HEK293 (cell line): ENCODE data around the gene C14orf119.
A peak's percentile ranks its signal among the peaks of the same experiment; 100 is the strongest.

Experiments used
- CTCF ChIA-PET: fragments of 350-600 bp; formaldehyde crosslinking; extraction: SDS; loops from one replicate; lab custom pipeline; 2021; ENCODE audit warnings: antibody characterized with exemption; lab: Yijun Ruan, JAX
- POLR2A ChIA-PET: fragments of 300-600 bp; formaldehyde crosslinking; extraction: SDS; loops from one replicate; lab custom pipeline; 2020; ENCODE audit warnings: antibody characterized with exemption, inconsistent platforms; lab: Yijun Ruan, JAX
- H3K27ac ChIP-seq: fragments of 200-500 bp; sonication (Bioruptor generic); 2 replicates; pipeline ENCODE4 v1.5.1; 2014; ENCODE audit warnings: low read depth, low read length, control low read depth, inconsistent platforms; ENCODE audit errors: extremely low read depth
- H3K36me3 ChIP-seq, 2 experiments: fragments of 200-500 bp in 1 of 2; sonication (Bioruptor generic) in 1 of 2; 1 replicate in 1 of 2; 2 replicates in 1 of 2; pipeline ENCODE4 v1.5.1; 2014 to 2017; ENCODE audit warnings: inconsistent platforms in 2 of 2, low read length in 2 of 2; ENCODE audit not compliant: control insufficient read depth in 2 of 2, insufficient read depth in 1 of 2
- H3K4me1 ChIP-seq: fragments of 200-500 bp; sonication (Bioruptor generic); 2 replicates; pipeline ENCODE4 v1.5.1; 2014; ENCODE audit warnings: mild to moderate bottlenecking, low read length, inconsistent platforms; ENCODE audit not compliant: control insufficient read depth, insufficient read depth
- H3K4me3 ChIP-seq: 2 replicates; pipeline ENCODE4 v1.5.1; 2011; ENCODE audit warnings: low read depth, mild to moderate bottlenecking, control low read depth, low read length, moderate library complexity
- H3K9me3 ChIP-seq: fragments of 200-500 bp; sonication (Bioruptor generic); 2 replicates; pipeline ENCODE4 v1.5.1; 2014; ENCODE audit warnings: low read depth, low read length, inconsistent platforms; ENCODE audit not compliant: control insufficient read depth, insufficient read depth
- BCL6B ChIP-seq: fragments of 450-650 bp; formaldehyde crosslinking; IDR thresholded peaks from 2 replicates; pipeline ENCODE4 v1.5.1; 2017; ENCODE audit warnings: missing biosample characterization, missing genetic modification characterization
- EGR2 ChIP-seq: fragments of 450-650 bp; formaldehyde crosslinking; IDR thresholded peaks from 2 replicates; pipeline ENCODE4 v1.5.1; 2016; ENCODE audit warnings: low read depth, missing biosample characterization, missing genetic modification characterization
- GFI1B ChIP-seq: fragments of 450-650 bp; formaldehyde crosslinking; IDR thresholded peaks from 2 replicates; pipeline ENCODE4 v1.5.1; 2016; ENCODE audit warnings: missing biosample characterization, missing genetic modification characterization
- KLF1 ChIP-seq: fragments of 450-650 bp; formaldehyde crosslinking; IDR thresholded peaks from 2 replicates; pipeline ENCODE4 v1.5.1; 2016; ENCODE audit warnings: missing biosample characterization, missing genetic modification characterization
- ZFHX2 ChIP-seq: fragments of 450-650 bp; formaldehyde crosslinking; conservative IDR thresholded peaks from 2 replicates; pipeline ENCODE4 v1.5.1; 2016; ENCODE audit warnings: missing biosample characterization, missing genetic modification characterization
- ZNF10 ChIP-seq: fragments of 450-650 bp; formaldehyde crosslinking; IDR thresholded peaks from 2 replicates; pipeline ENCODE4 v1.5.1; 2017; ENCODE audit warnings: missing biosample characterization, missing genetic modification characterization
- ZNF133 ChIP-seq: fragments of 450-650 bp; formaldehyde crosslinking; IDR thresholded peaks from 2 replicates; pipeline ENCODE4 v1.5.1; 2016; ENCODE audit warnings: missing biosample characterization, missing genetic modification characterization
- ZNF138 ChIP-seq: fragments of 450-650 bp; formaldehyde crosslinking; IDR thresholded peaks from 2 replicates; pipeline ENCODE4 v1.5.1; 2016; ENCODE audit warnings: missing biosample characterization, missing genetic modification characterization, borderline replicate concordance
- ZNF2 ChIP-seq: fragments of 450-650 bp; formaldehyde crosslinking; IDR thresholded peaks from 2 replicates; pipeline ENCODE4 v1.5.1; 2016; ENCODE audit warnings: missing biosample characterization, missing genetic modification characterization
- ZNF37A ChIP-seq: fragments of 450-650 bp; IDR thresholded peaks from 2 replicates; pipeline ENCODE4 v1.5.1; 2018; ENCODE audit warnings: missing biosample characterization, missing genetic modification characterization
- ZNF530 ChIP-seq: fragments of 450-650 bp; formaldehyde crosslinking; IDR thresholded peaks from 2 replicates; pipeline ENCODE4 v1.5.1; 2016; ENCODE audit warnings: low read depth, missing biosample characterization, missing genetic modification characterization
- ZNF76 ChIP-seq: fragments of 450-650 bp; formaldehyde crosslinking; IDR thresholded peaks from 2 replicates; pipeline ENCODE4; 2016; ENCODE audit warnings: low read depth, missing biosample characterization, missing genetic modification characterization, borderline replicate concordance
- ZSCAN23 ChIP-seq: fragments of 450-650 bp; formaldehyde crosslinking; IDR thresholded peaks from 2 replicates; pipeline ENCODE4 v1.5.1; 2016; ENCODE audit warnings: missing biosample characterization, missing genetic modification characterization
- TF ChIP-seq, protein P1 (sequence below): fragments of 450-650 bp; formaldehyde crosslinking; IDR thresholded peaks from 2 replicates; pipeline ENCODE4 v1.5.1; 2016; ENCODE audit warnings: missing biosample characterization, missing genetic modification characterization
- TF ChIP-seq, protein P2 (sequence below): fragments of 450-650 bp; formaldehyde crosslinking; IDR thresholded peaks from 2 replicates; pipeline ENCODE4 v1.5.1; 2016; ENCODE audit warnings: missing biosample characterization, missing genetic modification characterization

Gene C14orf119

GRCh38 chr14:23123419-23123818 is 28.1 kb downstream of the C14orf119 start:
- POLR2A ChIA-PET, result interaction anchor here (0.6 to 1.0 kb wide), 2 partner anchors 60 to 172 kb away, joined by 3 read pairs; partner anchors contain the start of gene SLC7A8

GRCh38 chr14:23124337-23124954 is 29.1 kb downstream of the C14orf119 start:
- H3K27ac ChIP-seq, result no peak overlapping the region
- CTCF ChIA-PET, result interaction anchor here (1.2 to 11.2 kb wide), 4 partner anchors 18 to 76 kb away, joined by 4 to 424 read pairs (median 6); partner anchors contain the start of gene SLC7A8

More at GRCh38 chr14:23123419-23123818, 28.1 kb downstream of the C14orf119 start:
- no peaks in the 10 kb centered on the region for H3K4me1 ChIP-seq
- H3K36me3 ChIP-seq, result peaks cover 0 to 6% of the 10 kb centered on the region in 2 experiments; a peak in 1 of 3 replicates
- no peak overlapping the region for H3K4me3 ChIP-seq
- CTCF ChIA-PET, result interaction anchor here (0.6 to 11.2 kb wide), 7 partner anchors 29 to 170 kb away, joined by 3 to 424 read pairs (median 3); partner anchors contain the start of gene SLC7A8
- H3K27ac ChIP-seq, result no peak overlapping the region
- TF ChIP-seq ZNF133 (tag by site-specific recombination), result no peak
- peak; percentile 61 for TF ChIP-seq ZNF10 (tag by site-specific recombination)
- no peaks in the 10 kb centered on the region for H3K9me3 ChIP-seq

GRCh38 chr14:23125011-23125410 is 29.7 kb downstream of the C14orf119 start:
- Histone ChIP-seq H3K9me3 (no peaks in the 10 kb centered on the region), H3K4me3 (no peak overlapping the region)
- CTCF ChIA-PET, result interaction anchor here (1.2 to 11.2 kb wide), 3 partner anchors 18 to 61 kb away, joined by 4 to 424 read pairs (median 6); partner anchors contain the start of gene SLC7A8
- no peak for TF ChIP-seq ZSCAN23
- TF ChIP-seq, all 188 proteins: peak for 0
- Histone ChIP-seq H3K4me1 (no peaks in the 10 kb centered on the region), H3K36me3 (peaks cover 0 to 11% of the 10 kb centered on the region in 2 experiments; a peak in 1 of 3 replicates), H3K27ac (no peak overlapping the region)
- POLR2A ChIA-PET, result no interaction called here

More at GRCh38 chr14:23124337-23124954, 29.1 kb downstream of the C14orf119 start:
- H3K9me3 ChIP-seq, result no peaks in the 10 kb centered on the region
- H3K4me3 ChIP-seq, result no peak overlapping the region
- no peaks in the 10 kb centered on the region for H3K4me1 ChIP-seq
- peaks cover 0 to 11% of the 10 kb centered on the region in 2 experiments; a peak in 1 of 3 replicates for H3K36me3 ChIP-seq
- POLR2A ChIA-PET, result no interaction called here
- no peak for TF ChIP-seq ZNF37A (tag by site-specific recombination)
- TF ChIP-seq ZNF138 (tag by site-specific recombination), result no peak
- TF ChIP-seq ZNF76 (tag by site-specific recombination), result no peak
- TF ChIP-seq, protein P1, sequence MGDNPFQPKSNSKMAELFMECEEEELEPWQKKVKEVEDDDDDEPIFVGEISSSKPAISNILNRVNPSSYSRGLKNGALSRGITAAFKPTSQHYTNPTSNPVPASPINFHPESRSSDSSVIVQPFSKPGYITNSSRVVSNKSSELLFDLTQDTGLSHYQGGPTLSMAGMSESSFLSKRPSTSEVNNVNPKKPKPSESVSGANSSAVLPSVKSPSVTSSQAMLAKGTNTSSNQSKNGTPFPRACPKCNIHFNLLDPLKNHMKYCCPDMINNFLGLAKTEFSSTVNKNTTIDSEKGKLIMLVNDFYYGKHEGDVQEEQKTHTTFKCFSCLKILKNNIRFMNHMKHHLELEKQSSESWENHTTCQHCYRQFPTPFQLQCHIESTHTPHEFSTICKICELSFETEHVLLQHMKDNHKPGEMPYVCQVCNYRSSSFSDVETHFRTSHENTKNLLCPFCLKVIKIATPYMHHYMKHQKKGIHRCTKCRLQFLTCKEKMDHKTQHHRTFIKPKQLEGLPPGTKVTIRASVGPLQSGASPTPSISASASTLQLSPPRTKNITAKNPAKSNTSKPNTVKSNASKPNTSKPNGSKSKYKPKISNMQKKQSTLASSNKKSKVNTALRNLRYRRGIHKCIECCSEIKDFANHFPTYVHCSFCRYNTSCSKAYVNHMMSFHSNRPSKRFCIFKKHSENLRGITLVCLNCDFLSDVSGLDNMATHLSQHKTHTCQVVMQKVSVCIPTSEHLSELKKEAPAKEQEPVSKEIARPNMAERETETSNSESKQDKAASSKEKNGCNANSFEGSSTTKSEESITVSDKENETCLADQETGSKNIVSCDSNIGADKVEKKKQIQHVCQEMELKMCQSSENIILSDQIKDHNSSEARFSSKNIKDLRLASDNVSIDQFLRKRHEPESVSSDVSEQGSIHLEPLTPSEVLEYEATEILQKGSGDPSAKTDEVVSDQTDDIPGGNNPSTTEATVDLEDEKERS (tag by site-specific recombination), result no peak
- no peak for TF ChIP-seq BCL6B (tag by site-specific recombination)
- TF ChIP-seq GFI1B (tag by site-specific recombination), result no peak
- no peak for TF ChIP-seq ZNF2 (tag by site-specific recombination)
- TF ChIP-seq ZNF530, result no peak
- TF ChIP-seq, all 188 proteins: peak for 0

- TF ChIP-seq ZFHX2 (tag by site-specific recombination), result 0 out of 2 replicates have a peak, but pooled peaks have one; percentile 32
- TF ChIP-seq, protein P2, sequence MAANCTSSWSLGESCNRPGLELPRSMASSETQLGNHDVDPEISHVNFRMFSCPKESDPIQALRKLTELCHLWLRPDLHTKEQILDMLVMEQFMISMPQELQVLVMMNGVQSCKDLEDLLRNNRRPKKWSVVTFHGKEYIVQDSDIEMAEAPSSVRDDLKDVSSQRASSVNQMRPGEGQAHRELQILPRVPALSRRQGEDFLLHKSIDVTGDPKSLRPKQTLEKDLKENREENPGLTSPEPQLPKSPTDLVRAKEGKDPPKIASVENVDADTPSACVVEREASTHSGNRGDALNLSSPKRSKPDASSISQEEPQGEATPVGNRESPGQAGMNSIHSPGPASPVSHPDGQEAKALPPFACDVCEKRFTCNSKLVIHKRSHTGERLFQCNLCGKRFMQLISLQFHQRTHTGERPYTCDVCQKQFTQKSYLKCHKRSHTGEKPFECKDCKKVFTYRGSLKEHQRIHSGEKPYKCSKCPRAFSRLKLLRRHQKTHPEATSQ (tag by site-specific recombination), result no peak
- TF ChIP-seq EGR2 (tag by site-specific recombination), result 0 out of 2 replicates have a peak, but pooled peaks have one; percentile 16
- no peak for TF ChIP-seq KLF1
- ChIA-PET CTCF (interaction anchor here (11.2 kb wide), 1 partner anchor 60 kb away, joined by 424 read pairs; the partner anchor contains the start of gene SLC7A8), POLR2A (no interaction called here)
- H3K36me3 ChIP-seq, result peaks cover 0 to 11% of the 10 kb centered on the region in 2 experiments; a peak in 1 of 3 replicates
- no peak overlapping the region for H3K27ac ChIP-seq
- H3K9me3 ChIP-seq, result no peaks in the 10 kb centered on the region
- no peaks in the 10 kb centered on the region for H3K4me1 ChIP-seq
- H3K4me3 ChIP-seq, result no peak overlapping the region
Observed at GRCh38 chr14:23125933-23126524, 30.7 kb downstream of the C14orf119 start.
